PC-9 (cell line): ENCODE measurements around the gene TMEM263.

Source experiments
- EZH2 ChIP-seq: fragments of 200-600 bp; sonication (generic); IDR thresholded peaks from 2 replicates; pipeline ENCODE4 v1.8.0; 2017; ENCODE audit warnings: antibody characterized with exemption, low read depth
- TF ChIP-seq, protein P1 (sequence below): fragments of 200-600 bp; sonication (generic); conservative IDR thresholded peaks from 2 replicates; pipeline ENCODE4 v1.6.1; 2017; ENCODE audit warnings: mixed run types, antibody characterized with exemption, mild to moderate bottlenecking, moderate library complexity

DNA sequence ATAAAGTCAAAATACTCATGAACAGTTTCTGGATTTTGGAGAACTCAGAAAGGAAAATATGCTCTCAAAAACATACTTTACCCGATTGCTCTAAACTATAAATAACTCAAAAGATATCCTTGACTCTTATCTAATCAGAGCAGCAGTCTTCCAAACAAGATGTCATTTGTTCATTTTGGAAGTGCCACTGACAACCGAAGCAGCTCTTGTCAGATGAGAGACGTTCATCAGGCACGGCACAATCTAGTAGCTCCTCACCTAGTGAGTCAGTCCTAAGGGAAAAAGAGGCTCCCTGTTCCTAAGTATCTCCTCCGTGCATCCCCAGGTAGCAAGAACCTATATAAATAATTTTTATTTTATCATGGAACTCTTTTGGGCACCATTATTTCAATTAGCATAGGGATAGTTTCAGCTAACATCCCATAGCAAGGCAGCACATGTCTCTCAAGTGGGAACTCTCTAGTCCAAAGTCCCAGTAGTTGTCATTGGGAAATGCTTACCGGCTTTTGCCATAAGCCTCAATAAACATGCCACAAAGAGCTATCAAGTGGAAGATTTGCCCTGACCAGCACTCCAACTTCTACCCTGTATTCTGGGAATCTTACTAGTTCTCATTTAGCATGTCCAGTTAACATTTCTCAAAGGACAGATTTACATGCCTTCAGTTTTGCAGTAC is 14.1 kb upstream of the TMEM263 start:
- TF ChIP-seq, protein P1, sequence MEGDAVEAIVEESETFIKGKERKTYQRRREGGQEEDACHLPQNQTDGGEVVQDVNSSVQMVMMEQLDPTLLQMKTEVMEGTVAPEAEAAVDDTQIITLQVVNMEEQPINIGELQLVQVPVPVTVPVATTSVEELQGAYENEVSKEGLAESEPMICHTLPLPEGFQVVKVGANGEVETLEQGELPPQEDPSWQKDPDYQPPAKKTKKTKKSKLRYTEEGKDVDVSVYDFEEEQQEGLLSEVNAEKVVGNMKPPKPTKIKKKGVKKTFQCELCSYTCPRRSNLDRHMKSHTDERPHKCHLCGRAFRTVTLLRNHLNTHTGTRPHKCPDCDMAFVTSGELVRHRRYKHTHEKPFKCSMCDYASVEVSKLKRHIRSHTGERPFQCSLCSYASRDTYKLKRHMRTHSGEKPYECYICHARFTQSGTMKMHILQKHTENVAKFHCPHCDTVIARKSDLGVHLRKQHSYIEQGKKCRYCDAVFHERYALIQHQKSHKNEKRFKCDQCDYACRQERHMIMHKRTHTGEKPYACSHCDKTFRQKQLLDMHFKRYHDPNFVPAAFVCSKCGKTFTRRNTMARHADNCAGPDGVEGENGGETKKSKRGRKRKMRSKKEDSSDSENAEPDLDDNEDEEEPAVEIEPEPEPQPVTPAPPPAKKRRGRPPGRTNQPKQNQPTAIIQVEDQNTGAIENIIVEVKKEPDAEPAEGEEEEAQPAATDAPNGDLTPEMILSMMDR, result no peak
- no peak for TF ChIP-seq EZH2
